HG03159 (cell line): ENCODE measurements around the gene CAPN15.

Experiments
- ATAC-seq: cut with Tn5 transposase; IDR thresholded peaks from one replicate; pipeline ENCODE4 v1.9.1; 2021; ENCODE audit warnings: mild to moderate bottlenecking, moderate library complexity; ENCODE audit not compliant: unreplicated experiment

Gene CAPN15

DNA sequence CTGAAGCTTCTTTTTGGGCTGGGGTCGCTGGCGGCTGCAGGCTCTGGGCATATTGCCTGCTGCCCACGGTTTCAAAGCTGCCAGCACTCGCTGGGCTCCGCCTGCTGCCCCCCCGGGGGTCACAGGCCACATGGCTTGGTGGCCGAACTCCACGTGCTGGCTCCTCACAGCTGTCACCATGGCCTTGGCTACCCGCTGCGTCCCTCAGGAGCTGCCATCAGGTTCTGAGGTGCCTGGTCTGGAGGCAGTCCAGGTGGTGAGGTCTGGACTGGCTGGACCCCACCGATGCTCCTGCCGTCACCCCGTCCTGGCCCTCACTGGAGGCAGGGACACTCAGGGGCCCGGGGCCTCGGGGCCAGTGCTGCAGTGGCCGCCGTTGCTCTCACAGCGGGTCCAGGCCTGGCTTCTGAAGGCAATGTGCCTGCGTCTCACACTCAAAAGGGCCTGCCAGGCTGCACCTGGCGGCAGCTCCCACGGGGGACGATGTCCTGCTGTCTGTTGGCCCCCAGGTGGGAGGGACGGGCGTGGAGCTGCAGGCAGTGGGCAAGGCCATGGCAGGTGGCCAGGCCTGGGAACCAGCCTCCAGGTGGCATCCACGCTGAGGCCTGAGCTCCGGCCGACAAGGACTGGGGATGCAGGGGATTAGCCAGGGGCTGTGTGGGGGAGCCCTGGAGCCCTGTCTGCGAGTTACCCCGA lies 13.3 kb downstream of the CAPN15 start:
- no peak for ATAC-seq

DNA sequence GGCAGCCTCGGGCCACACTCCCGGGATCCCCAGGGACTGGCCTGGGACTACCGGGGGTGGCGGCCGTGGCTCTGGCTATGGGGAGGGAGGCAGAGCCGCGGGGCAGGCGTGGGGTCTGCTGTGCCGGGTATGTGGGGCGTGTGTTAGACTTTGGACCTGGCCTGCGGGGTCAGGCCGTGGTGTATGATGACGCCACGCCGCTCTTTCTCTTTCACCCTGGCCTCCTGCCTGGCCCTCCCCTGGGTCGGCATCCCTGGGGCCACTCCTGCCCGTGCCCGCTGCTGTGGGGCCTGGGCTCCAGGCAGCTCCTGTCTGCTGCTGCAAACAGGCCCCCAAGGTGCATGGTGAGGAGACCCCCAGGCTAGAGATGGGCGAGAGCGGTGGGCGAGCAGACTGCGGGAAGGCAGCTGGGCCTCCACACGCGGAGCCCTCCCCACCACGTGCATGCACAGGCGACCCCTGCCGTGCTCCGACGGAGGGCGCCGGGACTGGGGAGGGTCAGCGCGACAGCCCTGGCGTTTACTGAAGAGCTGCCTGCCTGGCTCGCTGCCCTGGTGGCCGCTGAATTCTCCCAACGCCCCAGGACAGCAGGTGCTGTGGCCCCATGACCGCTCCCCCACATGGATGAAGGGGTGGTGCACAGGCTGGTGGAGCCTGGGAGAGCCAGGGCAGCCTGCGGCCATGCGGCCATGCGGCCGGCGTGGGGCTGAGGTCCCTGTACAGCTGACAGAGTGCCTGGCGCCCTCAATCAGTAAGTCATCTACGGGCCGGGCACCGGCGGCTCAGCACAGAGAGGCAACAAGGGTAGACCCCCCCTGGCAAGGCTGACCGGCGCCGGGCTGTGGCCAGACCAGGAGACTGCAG lies 16.0 kb downstream of the CAPN15 start:
- no peak for ATAC-seq

- ATAC-seq = no peak
Measured at GRCh38 chr16:544517-544916, 17.0 kb downstream of the CAPN15 start.

DNA sequence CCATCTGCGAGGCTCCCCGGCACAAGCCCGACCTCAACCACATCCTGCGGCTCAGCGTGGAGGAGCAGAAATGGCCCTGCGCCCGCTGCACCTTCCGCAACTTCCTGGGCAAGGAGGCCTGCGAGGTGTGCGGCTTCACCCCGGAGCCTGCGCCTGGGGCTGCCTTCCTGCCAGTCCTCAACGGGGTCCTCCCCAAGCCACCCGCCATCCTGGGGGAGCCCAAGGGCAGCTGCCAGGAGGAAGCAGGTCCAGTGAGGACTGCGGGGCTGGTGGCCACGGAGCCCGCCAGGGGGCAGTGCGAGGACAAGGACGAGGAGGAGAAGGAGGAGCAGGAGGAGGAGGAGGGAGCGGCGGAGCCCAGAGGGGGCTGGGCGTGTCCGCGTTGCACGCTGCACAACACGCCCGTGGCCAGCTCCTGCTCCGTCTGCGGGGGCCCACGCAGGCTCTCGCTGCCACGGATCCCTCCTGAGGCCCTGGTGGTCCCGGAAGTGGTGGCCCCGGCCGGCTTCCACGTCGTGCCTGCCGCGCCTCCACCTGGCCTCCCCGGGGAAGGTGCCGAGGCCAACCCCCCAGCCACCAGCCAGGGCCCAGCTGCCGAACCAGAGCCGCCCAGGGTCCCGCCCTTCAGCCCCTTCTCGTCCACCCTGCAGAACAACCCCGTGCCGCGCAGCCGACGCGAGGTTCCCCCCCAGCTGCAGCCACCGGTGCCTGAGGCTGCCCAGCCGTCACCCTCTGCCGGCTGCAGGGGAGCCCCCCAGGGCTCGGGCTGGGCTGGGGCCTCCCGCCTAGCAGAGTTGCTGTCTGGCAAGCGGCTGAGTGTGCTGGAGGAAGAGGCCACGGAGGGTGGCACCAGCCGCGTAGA lies 19.6 kb downstream of the CAPN15 start:
- no peak for ATAC-seq

- ATAC-seq = no peak
Measured at GRCh38 chr16:548586-548985, 21.1 kb downstream of the CAPN15 start.

GRCh38 chr16:549544-550263 lies 22.2 kb downstream of the CAPN15 start:
- ATAC-seq = no peak

- no peak for ATAC-seq
Measured at GRCh38 chr16:551210-551609, 23.7 kb downstream of the CAPN15 start.

- no peak for ATAC-seq
Measured at GRCh38 chr16:552171-552570, 24.7 kb downstream of the CAPN15 start.

DNA sequence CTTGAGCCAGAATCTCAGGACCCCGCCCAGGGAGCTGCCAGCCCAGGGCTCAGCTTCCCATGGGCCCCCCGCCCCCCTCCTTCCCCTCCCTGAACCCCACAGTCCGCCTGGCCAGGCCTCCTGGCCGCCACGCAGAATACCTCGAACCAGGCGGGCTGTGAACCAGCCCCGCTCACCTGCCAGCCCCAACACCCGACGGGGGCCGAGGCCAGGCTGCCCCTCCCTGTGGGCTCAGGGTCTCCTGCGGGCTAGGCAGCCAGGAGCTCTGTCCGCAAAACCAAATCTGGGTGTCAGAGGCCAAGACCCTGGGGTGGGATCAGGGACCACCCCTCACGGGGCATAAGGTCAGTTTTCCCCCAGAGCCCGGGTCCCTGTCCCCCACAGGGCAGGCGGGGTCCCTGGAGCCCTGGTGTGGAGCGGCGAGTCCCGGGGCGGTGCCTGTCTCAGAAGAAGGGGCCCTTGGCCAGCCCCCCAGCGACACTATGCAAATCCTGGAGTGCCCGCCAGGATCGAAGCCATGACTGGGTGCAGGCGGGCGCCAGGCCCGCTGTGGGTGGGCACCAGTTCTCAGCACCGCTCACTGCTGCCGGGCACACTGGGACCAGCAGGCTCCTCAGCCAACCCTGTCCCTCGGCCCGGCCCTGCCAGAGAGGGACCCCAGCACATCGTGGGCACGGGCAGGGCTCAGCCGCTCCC lies 26.2 kb downstream of the CAPN15 start:
- ATAC-seq = no peak

DNA sequence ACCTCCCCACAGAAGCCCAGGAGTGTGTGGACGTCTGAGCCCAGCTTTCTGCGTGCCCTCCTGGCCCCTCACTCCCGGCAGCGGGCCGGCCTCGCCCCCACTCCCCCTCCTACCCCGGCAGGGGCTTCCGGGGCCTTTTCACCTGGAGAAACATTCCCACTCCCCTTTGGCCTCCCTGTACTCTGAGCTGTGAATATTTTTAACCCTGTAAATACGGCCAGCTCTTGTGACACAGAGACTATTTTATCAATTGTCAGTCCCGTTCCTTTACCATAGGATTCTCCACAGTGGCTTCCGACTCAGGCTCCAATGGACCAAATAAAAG lies 26.7 kb downstream of the CAPN15 start:
- ATAC-seq = no peak

GRCh38 chr16:554640-555365 lies 27.3 kb downstream of the CAPN15 start:
- ATAC-seq = no peak

DNA sequence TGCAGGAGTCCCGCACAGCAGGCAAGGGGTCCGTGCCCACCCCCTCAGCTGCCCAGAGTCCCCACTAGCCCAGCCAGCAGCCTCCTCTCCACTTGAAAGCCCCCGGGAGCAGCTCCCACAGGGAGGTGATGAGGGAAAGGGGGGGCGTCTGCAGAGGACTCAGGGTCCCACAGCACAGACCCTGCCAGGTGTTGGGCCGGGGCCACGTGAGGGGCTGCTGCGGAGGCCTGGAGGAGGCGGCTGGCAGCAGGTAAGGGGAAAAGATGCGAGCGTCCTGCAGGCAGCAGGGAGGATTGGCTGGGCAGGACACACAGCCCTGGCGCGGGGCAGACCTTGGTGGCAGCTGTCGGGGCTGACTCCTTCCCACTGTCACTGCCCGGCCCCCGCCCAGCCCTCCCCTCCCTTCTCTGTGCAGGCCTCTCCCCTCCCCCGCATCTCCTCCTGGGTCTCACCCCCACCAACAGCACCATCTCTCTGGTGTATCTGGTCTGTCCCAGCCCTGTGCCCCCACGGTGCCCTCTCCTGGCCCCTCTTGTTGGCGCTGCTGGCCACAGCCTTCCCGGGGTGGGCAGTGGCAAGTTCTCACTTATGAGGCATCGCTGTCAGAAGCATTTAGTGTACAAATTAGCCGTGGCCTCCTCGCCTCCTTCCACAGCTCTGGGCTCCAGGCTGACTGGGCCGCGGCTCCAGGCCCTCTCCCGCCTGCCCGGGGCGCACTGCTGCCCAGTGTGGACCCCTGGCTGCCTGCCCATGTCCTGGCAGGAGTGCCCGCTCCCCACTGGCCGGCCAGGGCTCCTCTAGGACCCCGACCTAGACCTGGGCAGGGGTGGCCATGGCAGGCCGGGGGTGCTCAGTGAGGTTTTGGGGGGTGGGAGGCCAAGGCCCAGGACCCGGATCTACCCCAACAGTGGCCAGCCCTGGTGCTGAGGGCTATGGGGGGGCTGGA lies 28.3 kb downstream of the CAPN15 start:
- ATAC-seq = no peak

- no peak for ATAC-seq
Measured at GRCh38 chr16:556474-557173, 29.1 kb downstream of the CAPN15 start.

DNA sequence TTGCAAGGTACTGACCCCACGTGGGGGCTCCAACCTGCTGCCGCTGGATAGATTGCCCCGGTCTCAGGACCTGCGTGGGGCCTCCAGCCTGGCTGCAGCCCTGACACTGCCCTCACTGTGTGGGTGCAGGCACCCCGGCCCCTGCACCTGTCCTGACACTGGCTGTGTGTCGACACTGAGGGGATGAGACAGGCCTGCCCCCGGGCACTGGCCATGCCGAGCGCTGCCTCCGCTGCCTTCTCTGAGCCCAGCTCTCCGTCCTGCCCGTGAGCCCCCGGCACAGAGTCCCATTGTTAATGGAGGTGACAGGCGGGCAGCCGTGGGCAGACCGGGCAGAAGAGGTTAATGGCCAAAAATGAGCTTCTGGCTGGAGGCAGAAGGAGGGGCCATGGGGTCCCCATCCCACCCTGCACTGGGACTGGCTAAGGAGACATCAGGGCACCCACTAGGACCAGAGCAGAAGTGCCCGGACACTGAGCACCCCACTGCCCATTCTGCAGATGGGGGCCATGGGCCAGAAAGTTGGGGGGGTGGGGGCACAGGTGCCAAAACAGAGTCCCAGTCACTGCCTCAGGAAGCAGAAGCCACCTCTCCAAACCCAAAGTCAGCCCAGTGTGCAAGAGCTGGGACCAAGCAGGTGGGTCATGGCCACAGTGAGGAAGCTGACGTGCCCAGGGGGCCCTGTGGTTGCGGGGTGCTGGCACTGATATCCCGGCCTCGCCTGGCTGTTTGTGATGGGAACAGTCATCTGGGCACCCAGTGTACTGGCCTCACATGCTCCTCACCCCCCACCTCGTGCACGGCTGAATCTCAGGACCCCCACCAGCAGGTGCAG lies 30.2 kb downstream of the CAPN15 start:
- ATAC-seq = no peak

GRCh38 chr16:558298-559020 lies 30.9 kb downstream of the CAPN15 start:
- no peak for ATAC-seq

- ATAC-seq = no peak
Measured at GRCh38 chr16:559021-559380, 31.5 kb downstream of the CAPN15 start.
